Smooth muscle cell of the brain vasculature (primary cell): ENCODE results near the gene EPB41.
"Not testable (repeated sequence)": the region's sequence is repeated elsewhere in the genome, so short reads cannot be mapped to it uniquely, and the experiment has no call there.

Experiments used
- DNase-seq: peaks from one replicate; pipeline ENCODE4 v3.0.0-alpha.2; 2012; ENCODE audit warnings: low read depth, low spot score

EPB41 gene

DNA sequence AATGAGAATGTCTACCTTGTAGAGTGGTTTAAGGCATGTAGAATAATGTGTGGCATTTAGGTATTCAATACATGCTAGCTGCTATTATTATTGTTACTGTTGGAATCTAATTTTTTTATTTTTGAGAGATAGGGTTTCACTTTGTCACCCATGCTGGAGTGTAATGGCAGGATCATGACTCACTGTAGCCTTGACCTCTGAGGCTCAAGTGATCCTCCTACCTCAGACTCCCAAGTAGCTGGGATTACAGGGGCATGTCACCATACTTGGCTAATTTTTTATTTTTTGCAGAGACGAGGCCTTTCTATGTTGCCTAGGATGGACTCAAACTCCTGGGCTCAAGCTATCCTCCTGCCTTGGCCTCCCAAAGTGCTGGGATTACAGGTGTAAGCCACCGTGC, 61.9 kb downstream of the EPB41 start:
- no peak for DNase-seq

DNA sequence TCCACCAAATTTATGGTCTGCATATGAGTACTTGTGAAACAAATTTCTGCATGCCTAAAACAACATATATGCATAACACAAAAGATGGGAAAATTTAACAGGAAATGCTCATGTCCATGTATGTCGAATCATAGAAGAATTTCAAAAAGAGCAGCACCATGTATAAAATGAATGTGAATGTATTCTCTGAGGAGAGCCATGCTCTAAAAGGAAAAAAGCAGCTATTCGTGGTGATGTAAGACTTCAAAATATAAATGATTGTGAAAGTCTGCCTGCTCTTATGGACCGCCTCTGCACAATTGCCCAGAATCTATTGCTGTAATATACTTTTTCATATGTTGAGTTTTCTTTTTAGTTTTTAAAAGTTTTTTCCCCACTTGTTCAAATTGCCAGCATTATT, 66.8 kb downstream of the EPB41 start:
- no peak for DNase-seq

DNA sequence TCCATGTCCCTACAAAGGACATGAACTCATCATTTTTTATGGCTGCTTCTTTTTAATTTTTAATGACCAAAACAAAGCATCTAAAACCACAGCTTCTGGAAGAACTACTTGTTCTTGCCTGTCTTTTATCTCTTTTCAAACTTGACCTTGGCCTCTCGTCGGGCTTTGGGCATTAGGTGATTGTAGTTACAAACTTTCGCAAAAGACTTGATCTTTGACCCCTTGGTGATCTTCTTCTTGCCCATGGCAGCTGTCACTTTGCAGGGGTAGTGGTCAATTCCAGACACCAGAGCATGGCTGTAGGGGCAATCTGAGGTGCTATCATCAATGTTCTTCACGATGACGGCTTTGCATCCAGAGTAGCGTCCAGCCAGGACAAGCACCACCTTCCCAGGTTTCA, 67.8 kb downstream of the EPB41 start:
- DNase-seq: no peak

DNA sequence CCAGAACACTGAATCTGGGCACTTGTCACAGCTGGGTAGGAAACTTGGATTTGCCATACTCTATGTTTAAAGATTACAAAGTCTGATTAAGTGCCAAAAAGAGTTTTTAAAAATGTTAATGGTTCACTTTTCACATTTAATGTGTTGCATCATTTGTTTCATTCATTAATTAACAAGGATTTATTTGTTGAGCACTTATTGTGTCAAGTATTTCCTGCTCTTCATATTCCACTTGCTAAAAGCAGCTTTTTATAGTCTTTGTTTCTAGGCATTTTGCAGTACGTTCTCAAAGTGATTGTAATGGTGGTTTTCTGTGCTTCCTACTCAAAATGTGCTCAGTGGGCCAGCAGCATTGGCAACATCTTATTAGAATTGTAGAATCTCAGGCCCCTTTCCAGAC, 68.7 kb downstream of the EPB41 start:
- DNase-seq: no peak

DNA sequence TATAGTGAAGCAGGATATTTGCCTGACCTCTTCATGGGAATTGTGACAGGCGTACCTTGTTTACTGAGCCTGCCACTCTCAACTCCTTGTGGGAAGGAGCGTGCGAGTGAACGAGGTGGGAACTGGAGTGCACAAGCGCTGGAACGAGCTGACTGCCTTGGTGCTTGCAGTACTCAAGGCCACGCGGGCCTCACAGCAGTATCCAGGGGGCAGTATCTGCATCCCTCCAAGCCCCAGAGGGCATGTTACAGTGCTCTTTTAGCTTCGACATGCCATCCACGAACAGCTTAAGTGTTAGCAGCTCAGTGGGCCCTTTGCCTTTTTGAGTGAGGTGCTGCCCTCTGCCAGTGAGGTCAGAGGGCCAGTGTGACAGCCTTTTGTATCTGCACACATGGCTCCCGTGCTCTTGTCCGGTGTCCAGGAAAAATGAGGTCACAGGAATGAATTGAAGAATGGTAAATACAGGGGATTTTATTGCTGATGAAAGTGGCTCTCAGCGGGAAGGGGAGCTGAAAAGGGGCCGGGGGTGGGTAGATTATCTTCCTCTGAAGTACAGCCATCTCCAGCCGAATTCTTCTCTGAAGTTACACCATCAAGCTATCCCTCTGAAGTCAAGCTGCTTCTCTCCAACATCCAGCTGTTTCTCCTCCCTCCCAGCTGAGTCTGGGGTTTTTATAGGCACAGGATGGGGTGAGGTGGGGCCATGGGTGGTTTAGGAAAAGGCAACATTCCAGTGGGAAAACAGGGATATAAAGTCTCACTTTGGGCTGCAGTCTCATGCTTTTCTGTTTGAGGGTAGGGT, 69.3 kb downstream of the EPB41 start:
- no peak for DNase-seq

DNA sequence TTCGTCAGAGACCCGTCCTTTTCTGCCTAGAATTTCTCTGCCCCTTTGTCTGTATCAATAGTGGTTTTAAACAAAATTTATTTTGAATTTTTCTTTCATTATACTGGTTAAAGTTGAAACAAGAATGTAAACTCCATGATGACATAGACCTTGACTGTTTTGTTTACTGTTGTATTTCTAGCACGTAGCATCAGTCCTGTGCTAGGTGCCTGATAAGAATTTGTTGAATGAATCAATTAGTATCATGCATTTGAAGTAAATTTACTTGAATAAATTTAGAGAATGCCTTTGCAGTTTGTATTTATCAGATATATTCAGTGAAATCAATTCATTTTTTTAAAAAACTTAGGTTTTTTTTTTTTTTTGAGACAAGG, 69.9 kb downstream of the EPB41 start:
- DNase-seq: no peak

DNA sequence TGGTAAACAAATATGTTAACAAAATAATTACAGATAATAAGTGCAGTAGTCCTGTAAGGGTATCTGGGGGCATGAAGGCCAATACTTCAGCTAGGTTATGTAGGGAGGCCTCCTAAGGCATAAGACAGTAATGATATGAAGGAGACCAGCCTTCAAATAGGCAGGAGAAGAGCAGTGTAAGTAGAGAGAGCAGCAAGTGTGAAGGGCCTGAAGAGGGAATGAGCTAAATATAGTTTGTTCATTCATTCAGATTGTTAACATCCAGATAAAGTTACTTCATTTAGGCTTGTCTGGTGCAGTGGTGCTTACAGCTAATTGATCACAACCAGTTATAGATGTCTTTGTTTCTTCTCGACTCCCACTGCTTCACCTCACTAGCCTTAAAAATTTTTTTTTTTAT, 71.1 kb downstream of the EPB41 start:
- no peak for DNase-seq

DNA sequence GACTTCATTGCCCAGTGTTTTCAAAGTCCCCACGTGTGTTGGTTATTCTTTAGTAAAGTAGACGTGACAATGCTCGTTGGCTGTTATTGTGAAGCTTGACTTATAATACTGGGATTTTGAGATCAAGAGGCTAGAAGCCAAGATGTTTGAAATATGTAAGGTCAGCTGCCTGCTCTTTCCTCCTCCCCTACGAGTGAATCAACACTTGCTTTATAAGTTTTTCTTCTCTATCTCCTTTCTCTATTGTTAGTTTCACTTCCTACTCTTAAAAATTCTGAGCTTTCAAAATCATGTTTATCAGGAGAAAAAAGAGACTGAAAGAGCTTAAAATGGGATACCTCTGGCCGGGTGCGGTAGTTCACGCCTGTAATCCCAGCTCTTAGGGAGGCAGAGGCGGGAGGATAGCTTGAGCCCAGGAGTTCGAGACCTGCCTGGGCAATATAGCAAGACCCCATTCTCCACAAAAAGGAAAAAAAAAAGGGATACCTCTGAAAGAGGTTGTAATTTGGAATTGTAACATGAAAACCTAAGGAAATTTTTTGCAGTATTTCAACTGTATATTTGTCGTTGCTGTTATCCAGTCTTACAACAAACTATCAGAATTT, 72.0 kb downstream of the EPB41 start:
- no peak for DNase-seq

DNA sequence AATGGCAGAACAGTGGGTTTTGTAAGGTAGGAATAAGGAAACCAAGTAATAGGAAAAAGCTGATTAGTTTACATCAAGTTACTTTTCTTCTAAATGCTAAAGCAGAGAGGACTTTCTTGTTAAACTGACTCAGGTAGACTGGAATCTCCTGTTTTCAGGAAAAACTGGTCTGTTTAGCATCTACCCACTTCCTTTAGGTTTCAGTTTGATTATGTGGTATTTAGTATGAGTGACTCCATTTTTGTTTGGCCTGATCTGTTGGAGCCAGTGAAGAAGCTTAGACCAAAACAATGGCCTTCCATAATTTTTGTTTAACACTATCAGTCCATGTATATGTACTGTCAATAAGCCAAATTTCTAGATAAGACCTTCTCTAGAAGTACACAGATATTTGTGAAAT, 88.4 kb downstream of the EPB41 start:
- no peak for DNase-seq

DNA sequence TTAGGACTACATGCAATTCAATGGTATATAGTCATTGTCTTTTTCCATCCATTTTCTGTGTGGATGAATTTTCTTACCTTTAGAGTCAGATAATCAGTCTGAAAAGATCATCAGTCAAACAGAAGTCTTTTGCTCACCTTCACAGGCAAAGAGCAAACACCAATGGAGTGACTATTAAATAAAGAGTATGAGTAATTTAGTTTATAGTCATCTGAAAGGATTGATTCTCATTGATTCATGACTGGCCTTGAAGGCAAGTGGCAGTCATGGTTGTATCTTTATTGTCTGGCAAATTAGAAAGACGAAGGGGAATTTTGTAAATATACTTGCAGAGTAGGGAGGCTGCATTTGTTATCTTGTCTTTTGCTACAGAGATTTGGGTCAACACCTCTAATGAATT, 89.9 kb downstream of the EPB41 start:
- DNase-seq: no peak

DNA sequence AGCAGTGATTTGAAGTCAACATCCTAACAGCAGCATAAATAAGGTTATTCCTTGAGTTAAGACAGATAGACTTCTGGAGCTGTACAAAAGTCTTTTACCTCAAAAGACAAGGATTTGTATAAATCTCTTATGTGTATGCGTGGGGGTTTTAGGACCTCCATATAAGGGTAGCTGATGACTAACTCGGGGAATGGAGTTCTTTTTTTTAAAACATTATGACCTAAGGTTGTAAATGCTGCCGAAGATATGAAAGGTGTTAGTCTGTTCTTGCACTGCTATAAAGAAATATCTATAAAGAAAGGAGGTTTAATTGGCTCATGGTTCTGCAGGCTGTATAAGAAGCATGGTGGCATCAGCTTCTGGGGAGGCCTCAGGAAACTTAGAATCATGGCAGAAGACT, 90.4 kb downstream of the EPB41 start:
- DNase-seq: no peak

DNA sequence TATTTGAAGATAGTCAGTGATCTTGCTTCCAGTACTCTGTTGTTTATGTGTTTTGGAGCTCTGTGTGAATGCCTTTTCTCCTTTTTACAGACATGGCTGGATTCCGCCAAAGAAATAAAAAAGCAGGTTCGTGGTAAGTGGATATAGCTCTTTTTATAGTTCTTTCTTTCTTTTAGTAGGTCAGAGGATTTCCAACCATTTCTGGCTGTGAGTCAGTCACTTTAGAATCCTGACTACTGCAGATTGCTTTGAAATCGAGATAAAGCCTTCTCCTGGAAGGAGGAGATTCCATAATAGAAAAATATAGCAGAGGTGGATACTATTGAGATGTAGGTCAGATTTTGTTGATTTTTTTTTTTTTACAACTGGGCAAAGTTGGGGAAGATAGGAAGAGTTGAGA, 97.4 kb downstream of the EPB41 start:
- DNase-seq: no peak

DNA sequence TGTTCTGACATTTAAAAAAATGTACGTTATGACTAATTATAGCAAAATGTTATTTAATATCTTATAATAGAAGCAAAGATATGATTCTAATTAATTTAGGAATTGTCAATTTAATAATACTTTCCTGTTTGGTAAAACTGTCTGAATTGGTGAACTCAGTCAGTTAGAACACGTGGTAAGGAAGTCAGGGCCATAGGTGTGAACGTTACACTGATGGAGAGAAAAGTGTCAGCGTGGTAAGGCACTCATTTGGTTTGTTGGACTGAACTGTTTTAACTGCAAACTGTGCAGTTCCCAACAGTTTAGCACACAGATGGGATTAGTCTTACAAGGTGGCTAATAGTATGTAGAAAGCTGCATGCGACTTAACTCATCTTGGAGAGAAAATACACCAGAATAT, 102.9 kb downstream of the EPB41 start:
- DNase-seq: no peak

DNA sequence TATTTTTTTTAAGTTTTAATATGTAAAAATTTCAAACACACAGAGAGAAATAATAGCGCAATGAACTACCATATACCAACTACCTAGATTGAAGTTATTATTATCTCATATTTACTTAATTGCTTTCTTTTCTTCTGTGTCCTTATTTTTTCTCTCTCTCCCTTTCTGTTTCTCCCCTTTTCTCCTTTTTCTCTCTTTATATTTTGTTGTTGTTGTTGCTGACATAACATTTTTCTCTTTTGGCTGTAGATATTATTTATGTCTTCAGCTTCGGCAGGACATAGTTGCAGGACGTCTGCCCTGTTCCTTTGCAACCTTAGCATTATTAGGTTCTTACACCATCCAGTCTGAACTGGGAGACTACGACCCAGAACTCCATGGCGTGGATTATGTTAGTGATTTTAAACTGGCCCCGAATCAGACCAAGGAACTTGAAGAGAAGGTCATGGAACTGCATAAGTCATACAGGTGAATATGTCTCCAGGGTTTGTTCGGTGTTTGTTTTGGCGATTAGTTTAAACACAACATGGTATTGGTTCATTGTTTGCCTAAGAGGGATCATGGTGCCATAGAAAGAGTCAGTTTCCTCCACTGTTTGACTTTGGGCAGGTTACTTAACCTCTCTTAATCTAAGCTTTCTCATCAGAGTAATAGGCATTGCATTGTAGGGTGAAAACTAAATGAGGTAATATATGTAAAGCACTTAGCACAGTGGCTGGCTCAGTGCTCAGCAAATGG, 103.8 kb downstream of the EPB41 start:
- DNase-seq: no peak

DNA sequence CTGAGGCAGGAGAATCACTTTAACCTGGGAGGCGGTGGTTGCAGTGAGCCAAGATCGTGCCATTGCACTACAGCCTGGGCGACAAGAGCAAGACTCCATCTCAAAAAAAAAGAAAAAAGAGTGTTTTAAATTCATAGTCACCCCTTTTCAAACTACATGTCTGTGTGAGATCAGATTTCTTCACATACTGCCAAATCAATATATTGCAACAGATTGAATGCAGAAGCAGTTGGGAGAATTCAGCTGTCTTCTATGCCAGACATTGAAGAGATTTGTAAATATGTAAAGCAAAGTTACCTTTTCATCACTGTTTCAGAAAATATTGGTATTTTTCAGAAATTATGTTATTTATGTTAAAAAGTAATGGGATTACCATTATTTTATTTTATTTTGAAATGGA, 108.3 kb downstream of the EPB41 start:
- no peak for DNase-seq

DNA sequence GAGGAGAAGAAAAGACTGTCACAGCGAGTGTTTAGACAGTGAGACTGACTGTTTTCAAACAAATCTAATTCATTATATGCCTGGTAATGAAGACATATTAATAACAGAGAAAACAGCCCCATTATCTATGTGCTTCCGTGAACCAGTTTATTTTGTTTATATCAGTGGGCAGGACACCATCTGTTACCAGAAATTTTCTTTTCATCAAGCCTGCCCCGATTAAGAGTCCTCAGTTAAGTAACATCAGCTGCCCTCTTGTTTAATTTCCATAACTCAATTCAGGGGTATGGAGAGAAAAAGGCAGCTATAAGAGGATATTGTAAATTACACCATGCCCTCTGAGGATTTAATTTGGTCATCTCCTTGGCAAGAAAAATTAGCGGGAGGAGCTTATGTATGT, 115.3 kb downstream of the EPB41 start:
- DNase-seq: no peak

DNA sequence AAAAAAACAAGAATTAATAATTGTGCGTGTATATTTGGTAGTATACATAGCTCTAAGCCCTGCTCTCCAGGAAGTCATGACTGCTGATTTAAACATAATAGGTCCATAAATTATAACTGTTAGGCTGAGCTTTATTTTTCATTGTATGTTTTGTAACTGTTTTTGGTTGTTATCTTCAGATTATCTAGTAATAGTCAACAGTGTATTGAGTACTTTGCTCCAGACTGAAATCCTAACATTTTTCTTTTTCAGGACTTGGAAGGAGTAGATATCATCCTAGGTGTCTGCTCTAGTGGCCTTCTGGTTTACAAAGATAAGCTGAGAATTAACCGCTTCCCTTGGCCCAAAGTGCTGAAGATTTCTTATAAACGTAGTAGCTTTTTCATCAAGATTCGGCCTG, 118.5 kb downstream of the EPB41 start:
- no peak for DNase-seq

DNA sequence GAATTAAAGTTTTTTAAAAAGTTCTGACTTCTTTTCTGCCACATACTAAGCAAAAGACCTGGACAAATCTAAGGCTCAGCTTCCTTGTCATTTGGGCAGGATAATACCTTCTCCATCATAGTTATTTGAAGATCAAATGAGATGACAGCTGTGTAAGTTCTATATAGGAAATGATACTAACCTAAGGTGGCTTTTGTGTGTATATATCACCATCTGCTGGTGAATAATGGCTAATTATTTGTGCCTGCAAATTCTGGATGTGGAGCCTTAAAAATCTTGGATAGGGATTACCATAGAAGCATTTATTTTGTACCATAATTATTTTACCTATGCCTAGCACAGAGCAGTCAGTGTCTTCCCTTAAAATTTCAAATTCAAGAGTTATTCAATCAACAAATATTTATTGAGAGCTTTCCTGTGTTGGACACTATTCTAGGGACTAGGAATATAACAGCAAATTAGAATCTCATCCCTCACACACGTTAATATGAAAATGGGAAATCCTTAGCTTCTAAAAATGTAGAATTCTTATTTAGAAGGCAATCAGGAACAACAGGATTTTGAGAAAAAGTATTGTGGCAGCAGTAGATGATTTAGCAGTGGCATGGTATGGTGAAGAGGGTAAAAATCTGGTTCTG, 119.6 kb downstream of the EPB41 start:
- DNase-seq: peak; percentile 13

DNA sequence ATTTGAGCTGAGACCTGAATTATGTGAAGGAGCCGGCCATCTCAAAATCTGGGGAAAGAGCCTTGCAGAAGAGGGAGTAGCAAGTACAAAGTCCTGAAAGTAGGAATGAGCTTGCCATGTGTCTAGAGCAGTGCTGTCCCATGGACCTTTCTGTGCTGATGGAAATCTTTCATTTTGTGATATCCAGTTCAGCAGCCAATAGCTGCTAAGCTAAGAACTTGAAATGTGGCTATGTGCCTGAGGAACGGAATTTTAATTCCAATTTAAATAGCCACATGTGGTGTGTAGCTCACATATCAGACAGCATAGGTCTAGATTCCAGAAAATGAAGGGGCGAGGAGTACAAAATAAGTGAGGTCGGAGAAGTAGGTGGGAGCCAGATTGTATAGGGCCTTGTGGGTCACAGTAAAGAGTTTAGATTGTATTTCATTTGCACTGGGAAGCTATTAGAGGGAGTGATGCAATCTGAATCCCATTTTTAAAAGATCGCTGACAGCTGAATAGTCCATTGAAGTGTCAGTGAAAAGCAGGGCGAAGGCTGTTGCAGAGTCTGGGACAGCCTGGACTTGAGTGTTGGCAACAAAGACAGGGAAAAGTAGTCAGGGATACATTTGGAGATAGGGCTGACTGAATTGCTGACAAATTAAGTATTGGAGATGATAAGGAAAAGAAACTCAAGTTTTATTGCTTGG, 129.1 kb downstream of the EPB41 start:
- no peak for DNase-seq

DNA sequence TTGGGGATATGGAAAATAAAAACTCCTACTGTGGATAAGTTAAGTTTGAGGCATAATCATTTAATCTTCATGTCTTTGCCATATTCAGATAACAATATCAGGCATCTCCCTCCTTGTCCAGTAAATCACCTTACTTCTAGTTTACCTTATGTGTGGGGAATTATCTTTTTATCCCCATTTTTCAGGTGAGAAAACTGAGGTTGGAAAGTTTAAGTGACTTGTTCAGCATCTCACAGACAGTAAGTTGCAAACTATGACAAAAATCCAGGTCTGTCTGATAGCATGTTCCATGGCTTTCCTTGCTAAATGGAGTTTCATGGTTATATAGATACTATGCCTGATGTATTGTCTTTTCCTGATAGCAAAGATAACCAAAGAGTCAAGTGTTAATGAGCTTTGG, 129.6 kb downstream of the EPB41 start:
- DNase-seq: no peak

DNA sequence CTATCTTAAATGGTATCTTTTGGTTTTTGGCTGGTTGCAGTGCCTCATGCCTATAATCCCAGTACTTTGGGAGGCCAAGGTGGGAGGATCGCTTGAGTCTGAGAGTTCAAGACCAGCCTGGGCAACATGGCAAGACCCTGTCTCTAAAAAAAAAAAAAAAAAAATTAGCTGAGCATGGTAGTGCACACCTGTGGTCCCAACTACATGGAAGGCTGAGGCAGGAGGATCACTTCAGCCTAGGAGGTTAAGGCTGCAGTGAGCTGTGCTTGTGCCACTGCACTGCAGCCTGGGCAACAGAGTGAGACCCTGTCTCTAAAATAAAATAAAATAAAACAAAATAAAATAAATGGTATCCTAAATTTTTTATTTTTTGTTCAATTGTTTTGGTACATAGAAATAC, 131.3 kb downstream of the EPB41 start:
- not testable (repeated sequence) for DNase-seq

DNA sequence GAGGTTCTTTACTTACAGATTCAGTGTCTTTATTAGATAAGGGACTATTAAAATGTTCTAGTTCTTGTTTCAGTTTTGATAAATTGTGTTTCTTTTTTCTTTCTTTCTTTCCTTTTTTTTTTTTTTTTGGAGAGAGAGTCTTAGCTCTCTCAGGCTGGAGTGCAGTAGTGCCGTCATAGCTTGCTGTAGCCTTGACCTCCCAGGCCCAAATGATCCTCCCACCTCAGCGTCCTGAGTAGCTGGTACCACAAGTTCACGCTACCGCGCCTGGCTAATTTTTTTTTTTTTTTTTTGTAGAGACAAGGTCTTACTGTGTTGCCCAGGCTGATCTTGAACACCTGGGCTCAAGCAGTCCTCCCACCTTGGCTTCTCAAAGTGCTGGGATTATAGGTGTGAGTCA, 132.8 kb downstream of the EPB41 start:
- no peak for DNase-seq
